Activated T-helper 1 cell treated with Interleukin-2 at 50 U/mL for 16 hours (primary cell): ENCODE results near the gene NUAK1.

Experiments
- DNase-seq: peaks from one replicate; pipeline ENCODE4 v3.0.0-alpha.2; 2020; ENCODE audit warnings: low read depth

Gene NUAK1

DNA sequence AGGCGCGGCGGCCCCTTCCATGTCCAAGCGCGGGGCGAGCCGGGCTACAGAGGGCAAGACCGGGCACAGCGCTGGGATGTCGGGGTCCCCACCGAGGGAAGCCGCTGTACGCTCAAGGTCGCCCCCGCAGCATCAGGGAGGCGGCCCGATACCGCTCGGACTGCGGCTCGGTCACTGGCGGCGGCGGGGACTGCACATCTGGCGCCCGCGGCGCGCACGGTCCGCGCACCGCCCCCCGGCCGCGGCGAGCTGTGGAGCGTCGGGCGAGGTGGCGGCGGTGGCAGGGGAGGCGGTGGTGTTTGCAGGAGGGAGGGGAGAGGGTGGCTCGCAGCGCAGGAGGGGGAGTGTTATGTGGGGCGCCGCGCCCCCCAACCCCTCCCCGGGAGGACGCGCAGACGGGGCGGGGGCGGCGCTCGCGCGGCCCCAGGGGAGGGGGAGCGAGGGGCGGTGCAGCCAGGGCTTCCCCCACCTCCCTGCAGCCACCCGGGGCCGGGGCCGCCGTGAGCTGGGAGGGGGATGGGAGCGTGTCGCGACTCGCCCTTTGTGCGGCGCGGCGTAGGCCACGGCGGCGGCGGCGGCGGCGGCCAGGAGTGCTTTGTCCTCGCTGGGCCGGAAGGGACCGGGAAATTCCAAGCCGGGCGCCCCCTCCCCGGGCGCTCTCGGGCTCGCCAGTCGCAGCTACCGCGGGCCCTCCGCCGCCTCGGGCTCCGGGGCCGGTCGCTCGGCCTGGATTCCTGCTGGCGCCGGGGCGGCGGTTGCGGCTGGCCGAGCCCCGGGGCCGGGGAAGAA is at the start of gene NUAK1:
TSS of gene NUAK1 (minus strand) at position 322 of the 789 bp plus-strand sequence. CDS start at position 21, 301 bp downstream.
- DNase-seq, result no peak

DNA sequence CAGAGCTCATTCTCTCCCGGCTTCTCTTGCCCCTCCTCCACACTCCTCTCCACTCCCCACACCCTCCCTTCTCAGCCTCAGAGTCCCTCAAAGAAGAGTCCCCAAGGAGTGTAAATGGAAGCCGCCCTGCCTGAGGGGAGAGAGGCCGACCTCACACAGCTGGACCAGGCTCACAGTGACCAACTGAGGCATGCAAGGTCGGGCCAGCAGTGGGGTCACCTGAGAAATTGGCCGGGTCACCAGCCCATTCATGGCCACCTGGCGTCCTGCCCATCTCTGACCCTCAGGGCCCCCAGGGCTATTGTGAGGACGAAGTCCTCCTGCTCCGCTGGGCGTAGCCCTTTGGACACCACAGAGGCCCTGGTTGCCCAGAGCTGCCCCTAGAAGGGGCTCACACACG is 49.5 kb upstream of the NUAK1 start:
- no peak for DNase-seq

DNA sequence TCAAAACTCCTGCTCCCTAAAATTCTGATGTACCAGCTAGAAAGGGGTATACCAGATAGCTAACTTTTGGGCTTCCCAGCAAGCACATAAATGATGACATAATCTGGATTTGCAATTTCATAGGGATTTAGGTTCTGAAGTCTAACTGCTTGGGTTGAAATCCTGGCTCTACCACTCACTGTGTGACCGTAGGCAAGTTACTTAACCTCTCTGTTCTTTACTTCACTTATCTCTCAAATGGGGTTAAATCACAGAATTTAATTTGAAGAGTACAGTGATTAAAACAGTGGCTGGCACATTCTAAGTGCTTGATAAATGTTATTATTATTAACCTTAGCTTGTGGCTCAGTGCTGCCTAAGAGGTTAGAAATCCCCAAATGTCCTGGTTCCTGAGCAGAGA is 49.1 kb upstream of the NUAK1 start:
- no peak for DNase-seq

DNA sequence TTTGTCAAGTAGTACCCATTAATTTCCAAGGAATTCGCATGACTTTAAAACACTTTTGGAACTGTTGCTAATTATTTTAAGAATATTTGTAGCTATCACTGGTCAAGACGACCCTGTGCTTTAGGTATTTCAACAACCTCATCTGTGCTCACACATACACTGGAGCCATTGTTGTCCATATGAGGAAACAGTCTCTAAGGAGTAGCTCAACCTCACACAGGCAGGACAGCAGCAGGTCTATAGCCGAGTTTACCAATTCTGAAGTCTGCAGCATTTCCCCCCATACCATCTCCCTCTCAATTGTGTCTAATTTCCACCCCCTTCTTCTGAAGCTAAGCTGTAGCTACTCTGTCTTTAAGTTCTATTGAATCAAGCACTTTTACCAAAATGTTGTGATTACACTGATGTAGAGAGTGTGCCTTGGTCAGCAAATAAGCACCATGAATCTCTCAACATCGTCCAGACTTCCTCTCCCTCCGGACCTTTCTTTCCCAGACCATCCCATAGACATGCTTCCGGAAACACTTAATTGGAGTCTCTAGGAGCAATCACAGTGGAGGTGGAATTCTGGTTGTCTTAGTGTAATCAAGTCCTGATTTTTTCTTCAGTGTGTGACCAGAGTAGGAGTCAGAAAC is 48.5 kb upstream of the NUAK1 start:
- no peak for DNase-seq

DNA sequence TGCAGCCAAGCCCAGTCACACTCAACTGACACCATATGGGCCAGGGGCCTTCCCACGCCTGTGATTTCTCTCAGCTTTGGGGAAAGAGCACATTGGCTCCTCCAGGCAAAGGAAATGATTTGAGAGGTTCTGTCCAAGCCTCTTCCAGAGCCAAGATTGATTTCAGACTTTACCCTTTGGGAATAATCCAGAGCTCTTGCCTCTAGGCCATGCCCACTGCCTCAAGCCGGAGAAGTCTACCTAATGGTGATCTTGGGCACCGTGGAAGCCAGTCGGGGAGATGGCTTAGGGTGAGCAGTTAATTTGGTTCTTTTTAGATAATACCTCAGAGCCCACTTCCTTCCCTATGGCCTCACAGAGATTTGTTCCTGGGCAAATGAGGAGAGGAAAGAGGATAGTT is 45.0 kb upstream of the NUAK1 start:
- no peak for DNase-seq

DNA sequence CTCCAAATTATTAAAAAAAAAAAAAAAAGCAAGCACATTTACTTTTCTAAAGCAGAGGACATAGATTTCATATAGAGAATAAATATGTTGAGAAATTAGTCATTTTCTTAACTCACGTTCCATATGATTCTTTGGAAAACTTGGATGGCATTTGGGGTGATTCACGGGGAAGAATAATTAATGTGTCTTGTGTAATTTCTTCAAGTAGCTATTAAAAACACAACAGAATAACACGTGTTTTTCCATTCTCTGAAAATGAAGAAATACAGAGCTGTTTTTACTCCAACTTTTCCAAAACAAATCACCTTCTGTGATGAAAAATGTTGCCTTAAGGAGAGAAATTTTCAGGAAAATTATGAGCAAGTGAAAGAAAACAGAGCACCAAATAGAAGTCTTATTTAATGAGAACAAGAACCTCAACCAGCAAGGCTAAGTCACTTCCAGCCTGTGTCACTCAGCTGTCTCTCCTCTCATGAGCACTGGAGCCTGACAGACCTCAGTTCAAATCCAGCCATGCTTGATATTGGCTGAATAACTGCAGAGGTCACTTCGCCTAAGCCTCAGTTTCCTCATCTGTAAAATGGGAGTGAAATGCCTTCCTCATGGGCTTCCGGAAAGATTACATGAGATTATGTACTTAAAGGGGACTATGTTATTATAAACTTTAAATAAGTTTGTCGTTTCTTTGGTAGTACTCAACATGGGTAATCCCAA is 42.8 kb upstream of the NUAK1 start:
- no peak for DNase-seq

DNA sequence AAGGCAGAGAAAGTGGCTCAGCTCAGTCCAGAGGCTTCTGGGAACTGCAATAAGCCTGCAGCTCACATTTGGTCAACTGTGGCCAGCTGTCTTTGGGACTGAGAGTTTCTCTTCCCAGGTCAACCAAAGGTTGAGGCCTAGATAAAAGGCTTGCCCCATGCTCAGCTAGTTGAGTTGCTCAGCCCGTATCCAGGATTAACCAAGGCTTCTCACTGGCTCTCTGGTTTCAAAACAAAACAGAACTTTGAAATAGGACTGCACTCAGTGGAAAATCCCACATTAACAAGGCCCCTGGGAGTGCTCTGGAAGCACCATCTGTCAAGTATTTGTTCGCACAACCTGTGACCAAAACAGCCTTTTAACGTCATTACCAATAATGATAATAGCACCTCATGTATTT is 40.3 kb upstream of the NUAK1 start:
- DNase-seq, result no peak

DNA sequence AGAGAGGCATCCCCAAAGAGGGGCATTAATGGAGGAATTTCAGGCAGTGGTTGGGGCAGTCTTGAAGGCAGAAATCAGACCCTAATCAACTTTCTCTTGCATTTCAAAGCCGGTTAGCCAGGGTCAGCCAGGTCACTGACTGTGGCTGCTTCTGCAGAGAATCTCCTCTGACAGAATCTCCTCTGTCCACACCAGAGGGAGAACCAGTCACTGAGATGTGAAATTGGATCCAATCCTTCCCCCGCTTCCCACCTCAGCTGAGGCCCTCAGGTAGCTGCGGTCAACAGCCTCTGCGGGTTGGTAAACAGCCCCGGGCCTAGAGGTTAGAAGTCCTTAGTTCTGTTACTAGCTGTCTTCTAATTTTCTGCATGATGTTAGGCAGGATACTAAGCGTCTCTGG is 39.8 kb upstream of the NUAK1 start:
- no peak for DNase-seq

DNA sequence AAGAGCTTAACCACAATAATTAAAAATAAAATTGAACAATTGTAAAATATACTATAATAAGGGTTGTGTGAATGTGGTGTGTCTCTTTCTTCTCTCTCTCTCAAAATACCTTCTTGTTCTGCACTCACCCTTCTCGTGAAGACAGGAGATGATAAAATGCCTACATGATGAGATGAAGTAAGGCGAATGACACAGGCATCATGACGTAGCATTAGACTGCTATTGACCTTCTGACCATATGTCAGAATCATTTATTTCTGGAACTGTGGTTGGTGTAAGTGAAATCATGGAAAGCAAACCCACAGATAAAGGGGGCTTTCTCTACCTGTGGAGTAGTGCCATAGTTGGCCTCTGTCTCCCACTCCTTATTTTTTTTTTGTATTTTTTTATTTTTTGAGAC is 37.8 kb upstream of the NUAK1 start:
- DNase-seq, result no peak

DNA sequence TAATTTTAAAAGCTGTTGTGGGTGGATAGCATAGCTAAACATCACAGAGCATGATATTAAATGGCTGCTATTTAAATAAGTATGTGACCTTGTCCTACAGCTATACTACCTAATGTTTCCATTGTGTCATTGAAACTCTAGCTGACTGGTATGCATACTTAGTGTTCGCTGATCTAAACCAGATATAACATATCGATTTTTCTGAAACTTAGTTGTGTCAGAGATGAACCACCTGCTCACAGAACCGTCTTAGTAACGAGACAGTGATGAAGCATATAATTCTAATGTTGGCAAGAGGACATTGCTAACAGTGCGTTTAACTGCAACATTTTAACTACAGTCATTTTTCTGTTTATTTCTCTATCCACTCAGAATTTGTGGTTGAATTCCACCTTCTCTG is 36.1 kb upstream of the NUAK1 start:
- DNase-seq, result no peak

DNA sequence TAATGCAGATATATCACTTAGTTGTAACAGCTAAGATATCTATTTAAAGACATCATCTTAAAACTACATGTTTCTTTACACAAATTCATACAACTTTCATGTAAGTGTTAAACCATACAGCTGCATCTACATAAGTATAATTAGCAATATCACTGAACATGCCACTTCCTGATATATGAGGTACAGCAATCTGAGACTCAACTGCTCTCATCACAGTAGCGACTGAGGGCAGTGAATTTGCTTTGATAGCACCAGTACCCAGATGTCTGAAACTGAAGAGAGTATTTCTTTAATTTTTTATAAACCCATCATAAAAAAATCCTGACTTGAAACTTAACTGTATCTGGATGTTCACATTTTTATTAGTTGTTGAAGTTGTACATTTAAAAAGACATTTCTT is 34.7 kb upstream of the NUAK1 start:
- DNase-seq, result no peak

DNA sequence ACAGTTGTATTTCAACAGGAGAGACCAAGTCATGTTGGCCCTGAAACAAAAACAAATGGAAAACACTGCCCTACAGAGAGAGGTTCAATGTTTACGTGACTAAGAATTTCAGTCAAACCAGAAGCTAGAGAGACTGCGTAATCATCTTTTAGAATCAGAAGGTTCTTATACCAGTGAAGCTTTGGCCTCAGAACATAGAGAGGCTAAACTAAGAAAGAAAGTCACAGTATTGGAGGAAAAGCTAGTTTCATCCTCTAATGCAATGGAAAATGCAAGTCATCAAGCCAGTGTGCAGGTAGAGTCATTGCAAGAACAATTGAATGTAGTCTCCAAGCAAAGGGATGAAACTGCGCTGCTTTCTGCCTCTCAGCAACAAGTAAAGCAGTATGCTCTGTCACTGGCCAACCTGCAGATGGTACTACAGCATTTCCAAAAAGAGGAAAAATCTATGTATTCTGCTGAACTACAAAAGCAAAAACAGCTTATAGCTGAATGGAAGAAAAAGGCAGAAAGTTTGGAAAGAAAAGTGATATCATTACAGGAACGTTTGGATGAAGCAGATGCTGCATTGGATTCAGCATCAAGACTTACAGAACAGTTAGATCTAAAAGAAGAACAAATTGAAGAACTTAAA is 32.5 kb upstream of the NUAK1 start:
- DNase-seq, result no peak

DNA sequence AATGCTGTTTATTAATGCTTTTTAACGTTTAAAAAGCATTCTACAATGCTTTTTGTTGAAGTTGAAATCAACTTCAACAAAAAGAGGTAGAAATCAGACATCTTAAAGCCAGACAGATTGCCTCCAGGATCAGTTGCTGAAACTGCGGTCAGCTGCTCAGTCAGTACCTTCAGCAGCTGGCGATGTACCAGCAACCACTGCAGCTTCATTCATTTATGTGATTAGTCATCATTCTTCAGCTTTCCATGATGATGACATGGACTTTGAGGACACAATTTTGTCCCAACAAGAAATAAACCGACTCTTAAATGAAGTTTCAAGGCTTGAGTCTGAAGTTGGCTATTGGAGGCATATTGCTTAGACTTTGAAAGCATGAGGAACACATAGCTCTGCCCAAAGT is 31.5 kb upstream of the NUAK1 start:
- DNase-seq, result no peak

DNA sequence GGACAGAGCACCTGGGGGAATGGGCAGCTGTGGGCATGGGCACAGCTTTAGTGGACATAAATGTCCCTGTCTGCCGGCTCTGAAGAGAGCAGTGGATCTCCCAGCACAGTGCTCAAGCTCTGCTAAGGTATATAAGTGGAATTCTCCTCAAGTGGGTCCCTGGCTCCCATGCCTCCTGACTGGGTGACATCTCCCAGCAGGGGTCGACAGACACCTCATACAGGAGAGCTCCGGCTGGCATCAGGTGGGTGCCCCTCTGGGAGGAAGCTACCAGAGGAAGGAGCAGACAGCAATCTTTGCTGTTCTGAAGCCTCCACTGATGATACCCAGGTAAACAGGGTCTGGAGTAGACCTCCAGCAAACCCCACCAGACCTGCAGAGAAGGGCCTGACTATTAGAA is 25.0 kb upstream of the NUAK1 start:
- DNase-seq, result no peak

DNA sequence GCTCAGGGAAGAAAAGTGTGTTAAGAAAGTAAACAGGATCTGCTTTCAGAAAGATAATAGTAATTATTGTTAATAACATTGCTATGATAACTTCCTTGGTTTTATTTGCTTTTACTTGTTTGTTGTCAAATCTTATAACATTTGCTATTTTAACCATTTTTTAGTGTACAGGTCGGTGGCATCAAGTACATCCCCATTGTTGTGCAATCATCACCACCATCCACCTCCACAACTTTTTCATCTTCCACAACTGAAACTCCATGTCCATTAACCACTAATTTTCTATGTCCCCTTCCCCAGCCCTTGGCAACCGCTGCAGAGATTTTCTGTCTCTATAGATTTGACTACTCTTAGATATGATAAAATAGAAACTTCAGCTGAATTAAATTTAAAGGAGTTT is 22.7 kb upstream of the NUAK1 start:
- no peak for DNase-seq

DNA sequence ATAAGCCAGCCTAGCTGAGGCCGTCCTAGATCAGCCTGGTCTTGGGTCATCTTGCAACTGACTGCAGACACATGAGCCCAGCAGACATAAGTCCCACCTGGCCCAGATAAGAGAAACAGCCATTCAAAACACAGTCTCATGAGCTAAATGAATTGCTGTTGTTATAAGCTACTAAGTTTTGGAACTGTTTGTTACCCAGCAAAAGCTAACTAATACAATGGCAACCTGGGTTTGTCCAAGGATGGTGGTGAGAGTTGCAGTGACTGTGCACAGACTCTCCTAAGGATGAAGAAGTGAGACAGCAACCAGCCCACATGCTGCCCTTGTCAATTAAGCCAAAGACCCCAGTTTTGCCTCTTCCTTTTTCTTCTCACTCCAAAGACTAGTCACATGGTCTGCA is 22.2 kb upstream of the NUAK1 start:
- DNase-seq, result no peak

DNA sequence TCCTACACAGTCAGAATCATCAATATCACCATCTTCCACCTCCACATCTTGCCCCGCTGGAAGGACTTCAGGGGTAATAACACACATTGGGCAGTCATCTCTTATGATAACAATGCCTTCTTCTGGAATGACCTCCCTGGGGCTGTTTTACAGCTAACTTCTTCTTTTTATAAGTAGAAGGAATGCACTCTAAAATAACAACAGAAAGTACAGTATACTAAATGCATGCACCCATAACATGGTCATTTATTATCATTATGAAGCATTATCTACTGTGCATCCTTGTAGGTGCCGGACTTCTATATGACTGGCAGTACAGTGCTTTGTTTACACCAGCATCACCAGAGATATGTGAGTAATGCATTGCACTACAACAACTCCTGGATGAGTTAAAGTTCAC is 19.0 kb upstream of the NUAK1 start:
- no peak for DNase-seq

DNA sequence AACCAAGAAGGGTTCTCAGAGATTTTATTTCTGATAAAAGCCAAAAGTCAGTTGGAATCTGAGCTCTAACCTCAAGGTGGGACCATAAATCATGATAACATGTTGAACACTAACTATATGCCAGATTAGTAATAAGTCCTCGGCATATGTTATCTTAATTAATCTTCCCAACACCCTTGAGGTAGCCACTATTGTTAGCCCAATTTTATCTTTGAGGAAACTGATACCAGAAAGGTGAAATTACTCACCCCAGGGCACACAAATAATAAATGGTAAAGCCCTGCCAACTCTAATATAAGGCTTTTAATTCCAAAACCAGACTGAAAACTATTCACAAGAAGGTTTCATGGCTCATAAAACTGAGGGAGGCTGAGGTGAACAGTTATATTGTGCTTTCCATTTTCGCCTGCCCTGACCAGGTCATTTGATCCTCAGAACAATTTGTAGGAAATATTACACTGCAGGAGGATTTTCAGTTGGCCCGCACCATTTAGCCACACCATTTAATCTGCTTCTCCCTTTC is 16.1 kb upstream of the NUAK1 start:
- DNase-seq, result no peak

DNA sequence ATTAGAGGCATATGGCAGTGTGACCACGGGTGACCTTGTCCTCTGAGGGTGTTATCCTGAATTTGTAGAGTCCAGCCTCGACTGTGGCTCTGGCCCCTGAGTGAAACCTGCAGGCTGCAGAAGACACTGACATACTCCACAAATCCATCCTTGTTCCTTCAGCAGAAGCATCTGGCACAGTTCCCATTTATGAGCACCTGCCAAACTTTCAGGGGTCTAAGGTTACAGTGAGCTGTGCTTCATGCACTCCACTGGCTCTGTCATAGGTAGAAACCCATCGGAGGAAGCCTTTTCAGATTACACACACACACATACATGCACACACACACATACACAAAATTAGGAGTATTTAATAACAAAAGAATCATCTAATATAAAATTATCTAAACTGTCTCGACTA is 13.6 kb upstream of the NUAK1 start:
- no peak for DNase-seq

DNA sequence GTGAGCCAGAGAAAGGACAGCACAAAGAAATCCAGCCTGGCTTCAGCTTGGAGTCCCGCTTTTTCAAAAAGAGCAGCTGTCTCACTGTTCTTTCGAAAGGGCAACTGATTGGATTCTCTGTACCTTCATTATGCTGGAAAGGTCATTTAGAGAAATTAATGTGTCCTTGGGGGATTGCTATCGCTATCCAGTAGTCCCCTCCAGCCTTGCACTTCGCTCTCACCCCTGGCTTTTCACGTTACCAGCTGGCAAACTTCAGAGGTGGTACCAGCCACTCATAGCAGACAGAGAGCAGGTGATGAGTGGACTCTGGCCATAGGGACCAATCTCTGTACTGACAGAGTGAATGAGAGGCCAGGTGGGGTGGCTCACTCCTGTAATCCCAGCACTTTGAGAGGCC is 11.8 kb upstream of the NUAK1 start:
- no peak for DNase-seq

DNA sequence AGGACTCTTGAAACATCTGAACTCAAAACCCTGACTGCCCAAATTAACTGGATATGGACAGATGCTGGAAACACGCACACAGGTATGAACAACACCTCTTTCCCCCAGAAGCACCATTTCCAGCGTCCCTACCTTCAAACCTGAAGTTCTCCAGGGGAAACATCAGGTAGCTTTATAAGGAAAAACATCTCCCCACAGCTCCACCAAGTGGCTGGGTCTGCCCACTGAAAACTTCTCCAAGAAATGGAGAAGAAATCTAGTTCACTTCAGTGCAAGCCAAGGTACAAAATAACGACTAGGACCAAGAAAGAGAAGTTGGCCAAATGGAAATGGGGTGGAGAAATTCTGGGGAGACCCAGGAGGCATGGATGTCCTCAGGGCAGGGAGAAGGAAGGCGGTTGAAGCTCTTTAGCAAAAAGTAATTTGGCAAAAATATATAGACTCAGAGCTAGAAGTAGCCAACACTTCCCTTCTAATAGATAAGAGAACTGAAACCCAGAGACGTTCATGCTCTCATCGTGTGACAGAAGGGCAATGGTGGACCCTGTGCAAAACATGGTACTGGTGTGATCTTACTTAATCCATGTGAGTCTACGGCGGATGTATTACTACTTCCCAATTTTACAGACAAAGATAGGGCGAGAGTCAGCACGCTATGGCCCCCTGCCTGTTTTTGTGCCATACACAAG is 10.5 kb upstream of the NUAK1 start:
- no peak for DNase-seq

DNA sequence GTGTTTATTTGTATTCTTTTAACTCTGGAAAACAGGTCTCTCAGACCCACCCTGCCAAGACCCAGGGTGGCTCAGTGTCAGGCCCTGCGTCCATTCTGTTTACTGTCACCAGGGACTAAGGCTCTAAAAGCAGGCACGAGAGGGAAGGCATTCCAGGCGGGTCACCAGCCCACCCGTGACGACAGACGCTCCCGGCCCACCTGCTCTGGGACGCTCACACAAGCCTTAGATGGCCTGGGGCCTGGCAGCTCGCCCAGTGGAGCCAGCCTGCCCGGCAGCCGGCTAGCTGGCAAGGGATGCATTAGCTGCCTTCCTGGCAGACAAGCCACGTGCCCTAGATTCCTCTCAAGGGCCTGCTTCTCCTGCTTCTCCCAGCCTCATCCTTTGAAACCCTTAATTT is 9.2 kb upstream of the NUAK1 start:
- no peak for DNase-seq
